Tibial artery (tissue), 4 donors: Measurements from ENCODE around the gene RPL34.

Source experiments
- DNase-seq, 2 donors: peaks; one replicate each; pipeline ENCODE4 v3.0.0-alpha.2; 2019
- H3K27ac ChIP-seq, 2 donors: fragments of 200-600 bp; sonication (generic) in 1 of 2; 1 replicate in 1 of 2; 2 replicates in 1 of 2; pipeline ENCODE4 v1.5.1; 2018 to 2019; ENCODE audit warnings: mild to moderate bottlenecking in 1 of 2
- H3K27me3 ChIP-seq, 2 donors: fragments of 200-600 bp; sonication (generic) in 1 of 2; one replicate each; pipeline versions ENCODE4 v1.5.1 to v1.6.0; 2016 to 2019
- H3K36me3 ChIP-seq, 3 donors: fragments of 200-600 bp; sonication (generic) in 2 of 3; one replicate each; pipeline ENCODE4 v1.5.1; 2016 to 2019; ENCODE audit warnings: mild to moderate bottlenecking in 2 of 3
- H3K4me1 ChIP-seq, 4 donors: fragments of 200-600 bp; sonication (generic) in 2 of 4; 1 replicate in 3 of 4; 2 replicates in 1 of 4; pipeline ENCODE4 v1.5.1; 2016 to 2019
- H3K4me3 ChIP-seq, 2 donors: fragments of 200-600 bp; sonication (generic) in 1 of 2; 1 replicate in 1 of 2; 2 replicates in 1 of 2; pipeline ENCODE4 v1.5.1; 2018 to 2019; ENCODE audit warnings: mild to moderate bottlenecking in 2 of 2
- H3K9me3 ChIP-seq, 3 donors: fragments of 200-600 bp; sonication (generic) in 1 of 3; one replicate each; pipeline ENCODE4 v1.5.1; 2016 to 2019
- intact Hi-C: fragments of 100-400 bp; cut with DNase I; formaldehyde crosslinking; loops from one replicate; pipeline ENCODE4 v1.15.0; 2023; ENCODE audit warnings: low total_unique reads
- TF ChIP-seq, protein P1 (sequence below), 2 experiments: fragments of 200-600 bp in 1 of 2; fragments of 450-650 bp in 1 of 2; IDR thresholded peaks; one replicate each; pipeline ENCODE4 v1.5.1; 2017 to 2019; ENCODE audit warnings: antibody characterized with exemption in 2 of 2, mild to moderate bottlenecking in 1 of 2, moderate library complexity in 1 of 2

Gene RPL34

DNA sequence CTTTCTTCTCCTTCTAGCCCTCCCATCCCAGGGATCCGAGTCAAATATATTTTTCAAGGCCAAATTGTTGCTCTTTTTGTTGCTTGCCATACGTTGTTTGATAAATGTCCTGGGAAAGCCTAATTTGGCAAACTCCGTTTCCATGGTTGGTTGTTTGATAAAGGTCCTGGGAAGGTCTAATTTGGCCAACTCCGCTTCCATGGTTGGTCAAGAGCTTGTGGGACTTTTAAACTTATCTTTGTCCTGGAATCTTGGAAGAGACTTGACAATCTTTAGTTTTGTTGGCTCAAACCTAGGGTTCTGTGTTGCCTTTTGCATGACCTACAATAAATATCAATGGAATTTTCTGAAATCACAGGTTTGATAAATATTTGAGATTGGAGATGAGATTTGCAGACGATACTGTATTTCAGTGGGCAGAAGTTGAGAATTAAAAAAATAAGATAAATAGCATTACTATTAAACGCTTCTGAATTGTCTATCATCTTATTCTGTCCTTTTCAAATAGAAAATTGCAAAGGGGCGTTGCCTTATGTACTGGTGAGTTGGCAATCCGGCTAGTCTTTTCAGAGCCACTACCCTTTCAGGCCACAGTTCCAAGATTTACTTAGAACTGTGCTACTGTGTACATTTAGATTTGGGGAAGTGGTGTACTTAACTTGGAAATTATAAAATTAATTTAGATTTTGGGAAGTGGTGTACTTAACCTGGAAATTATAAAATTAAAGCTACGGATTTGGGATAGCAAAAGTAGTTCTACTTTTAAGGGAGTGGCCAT lies 30.8 kb downstream of the RPL34 start:
- no peak for DNase-seq
- Histone ChIP-seq H3K27ac (peak overlapping the region; percentile 87 to 96), H3K4me1 (peaks cover 0 to 37% (median 15%) of the 10 kb centered on the region in 4 donors), H3K4me3 (peak overlapping the region; percentile 88 to 96), H3K9me3 (no peaks in the 10 kb centered on the region), H3K36me3 (peaks cover 0 to 7% (median 0%) of the 10 kb centered on the region in 3 donors), H3K27me3 (no peaks in the 10 kb centered on the region)
- TF ChIP-seq, protein P1, sequence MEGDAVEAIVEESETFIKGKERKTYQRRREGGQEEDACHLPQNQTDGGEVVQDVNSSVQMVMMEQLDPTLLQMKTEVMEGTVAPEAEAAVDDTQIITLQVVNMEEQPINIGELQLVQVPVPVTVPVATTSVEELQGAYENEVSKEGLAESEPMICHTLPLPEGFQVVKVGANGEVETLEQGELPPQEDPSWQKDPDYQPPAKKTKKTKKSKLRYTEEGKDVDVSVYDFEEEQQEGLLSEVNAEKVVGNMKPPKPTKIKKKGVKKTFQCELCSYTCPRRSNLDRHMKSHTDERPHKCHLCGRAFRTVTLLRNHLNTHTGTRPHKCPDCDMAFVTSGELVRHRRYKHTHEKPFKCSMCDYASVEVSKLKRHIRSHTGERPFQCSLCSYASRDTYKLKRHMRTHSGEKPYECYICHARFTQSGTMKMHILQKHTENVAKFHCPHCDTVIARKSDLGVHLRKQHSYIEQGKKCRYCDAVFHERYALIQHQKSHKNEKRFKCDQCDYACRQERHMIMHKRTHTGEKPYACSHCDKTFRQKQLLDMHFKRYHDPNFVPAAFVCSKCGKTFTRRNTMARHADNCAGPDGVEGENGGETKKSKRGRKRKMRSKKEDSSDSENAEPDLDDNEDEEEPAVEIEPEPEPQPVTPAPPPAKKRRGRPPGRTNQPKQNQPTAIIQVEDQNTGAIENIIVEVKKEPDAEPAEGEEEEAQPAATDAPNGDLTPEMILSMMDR (IDR thresholded peaks at IDR 0.05) = no peak
- intact Hi-C loops = loop anchor here (5.0 kb wide), 1 partner anchor 34 kb away; no protein-coding TSS in a partner anchor

DNA sequence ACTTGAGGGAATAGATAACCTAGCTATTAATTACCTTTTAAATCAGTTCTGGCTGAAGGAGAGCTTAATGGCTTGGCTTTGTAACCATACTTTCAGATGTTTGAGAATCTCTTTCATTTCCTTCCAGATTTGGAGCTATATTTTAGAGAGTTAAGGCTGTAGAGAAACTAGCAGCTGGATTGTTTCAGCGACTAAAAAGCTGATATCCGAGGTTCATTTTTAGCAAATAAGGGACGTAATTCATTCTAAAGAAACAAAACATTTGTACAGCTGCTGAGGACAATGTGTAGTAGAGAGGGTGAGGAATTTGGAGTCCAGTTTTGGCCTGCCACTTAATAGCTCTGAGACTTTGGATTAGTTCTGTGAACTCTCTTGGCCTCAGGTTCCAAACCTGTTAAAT lies 42.3 kb downstream of the RPL34 start:
- Histone ChIP-seq H3K27me3 (no peaks in the 10 kb centered on the region), H3K36me3 (peaks cover 40 to 77% (median 60%) of the 10 kb centered on the region in 3 donors), H3K4me1 (no peaks in the 10 kb centered on the region), H3K27ac (no peak overlapping the region), H3K9me3 (no peaks in the 10 kb centered on the region), H3K4me3 (no peak overlapping the region)
- intact Hi-C loops = no loop called here
- TF ChIP-seq, protein P1 (IDR thresholded peaks at IDR 0.05) = no peak
- no peak for DNase-seq

DNA sequence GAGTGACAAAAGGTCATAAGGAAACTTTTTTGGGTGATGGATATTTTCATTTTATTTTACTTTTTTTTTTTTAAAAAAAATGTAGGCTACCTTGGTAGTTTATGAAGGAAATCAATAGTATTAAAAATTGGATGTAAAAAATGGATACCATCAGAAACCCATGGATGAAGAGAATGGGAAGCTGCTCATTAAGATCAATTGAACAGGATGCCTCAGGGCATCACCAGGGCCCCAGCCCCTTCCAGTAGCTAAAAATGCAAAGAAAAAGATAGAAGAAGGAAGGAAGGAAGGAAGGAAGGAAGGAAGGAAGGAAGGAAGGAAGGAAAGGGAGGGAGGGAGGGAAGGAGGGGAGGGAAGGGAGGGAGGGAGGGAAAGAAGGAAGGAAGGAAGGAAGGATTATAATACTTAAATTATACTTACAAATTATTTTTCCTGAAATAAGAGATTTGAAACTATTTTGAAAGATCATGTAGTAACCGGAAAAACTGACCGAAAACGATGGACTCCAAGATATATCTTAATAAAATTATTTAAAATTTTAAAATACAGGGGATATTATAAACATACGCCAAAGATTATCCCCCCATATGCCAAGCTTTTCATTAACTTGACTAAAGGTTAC lies 54.1 kb downstream of the RPL34 start:
- no peak overlapping the region for H3K27ac ChIP-seq
- H3K27me3 ChIP-seq = no peaks in the 10 kb centered on the region
- no peaks in the 10 kb centered on the region for H3K4me1 ChIP-seq
- DNase-seq = no peak
- H3K9me3 ChIP-seq = no peaks in the 10 kb centered on the region
- no peak overlapping the region for H3K4me3 ChIP-seq
- TF ChIP-seq, protein P1 (IDR thresholded peaks at IDR 0.05) = no peak
- intact Hi-C loops = no loop called here
- H3K36me3 ChIP-seq = peaks cover 0 to 5% (median 0%) of the 10 kb centered on the region in 3 donors
